GM19395 (cell line): Measurements from ENCODE around the gene GXYLT1.
"Not testable (repeated sequence)": the region's sequence is repeated elsewhere in the genome, so short reads cannot be mapped to it uniquely, and the experiment has no call there.

ENCODE experiments used
- ATAC-seq: cut with Tn5 transposase; IDR thresholded peaks from one replicate; pipeline ENCODE4 v1.9.1; 2021; ENCODE audit warnings: mild to moderate bottlenecking, moderate library complexity; ENCODE audit not compliant: unreplicated experiment

GXYLT1 gene

GRCh38 chr12:42144408-42145196, at the start of gene GXYLT1:
Gene GXYLT1 (minus strand): TSS chr12:42144874. CDS start chr12:42144646, 228 bp downstream.
- ATAC-seq = peak; percentile 94

GRCh38 chr12:42192686-42193085, 48.0 kb upstream of the GXYLT1 start:
- ATAC-seq = no peak

- ATAC-seq = no peak
These were observed 47.6 kb upstream of the GXYLT1 start for GRCh38 chr12:42192258-42192657.

- no peak for ATAC-seq
These were observed 45.7 kb upstream of the GXYLT1 start for GRCh38 chr12:42190376-42190775.

- not testable (repeated sequence) for ATAC-seq
These were observed 43.6 kb upstream of the GXYLT1 start for GRCh38 chr12:42188275-42188674.

- ATAC-seq = no peak
These were observed 43.1 kb upstream of the GXYLT1 start for GRCh38 chr12:42187799-42188198.

GRCh38 chr12:42186793-42187192, 42.1 kb upstream of the GXYLT1 start:
- no peak for ATAC-seq

GRCh38 chr12:42182394-42182793, 37.7 kb upstream of the GXYLT1 start:
- no peak for ATAC-seq

- no peak for ATAC-seq
These were observed 36.4 kb upstream of the GXYLT1 start for GRCh38 chr12:42180990-42181596.

GRCh38 chr12:42178101-42178500, 33.4 kb upstream of the GXYLT1 start:
- no peak for ATAC-seq

- ATAC-seq = no peak
These were observed 30.3 kb upstream of the GXYLT1 start for GRCh38 chr12:42174978-42175377.

GRCh38 chr12:42173961-42174521, 29.4 kb upstream of the GXYLT1 start:
- no peak for ATAC-seq

- no peak for ATAC-seq
These were observed 28.0 kb upstream of the GXYLT1 start for GRCh38 chr12:42172441-42173210.

GRCh38 chr12:42167711-42168110, 23.0 kb upstream of the GXYLT1 start:
- no peak for ATAC-seq

GRCh38 chr12:42166501-42166900, 21.8 kb upstream of the GXYLT1 start:
- ATAC-seq = no peak

GRCh38 chr12:42163913-42164312, 19.2 kb upstream of the GXYLT1 start:
- no peak for ATAC-seq

GRCh38 chr12:42162965-42163364, 18.3 kb upstream of the GXYLT1 start:
- no peak for ATAC-seq

GRCh38 chr12:42162193-42162592, 17.5 kb upstream of the GXYLT1 start:
- ATAC-seq = no peak

- ATAC-seq = no peak
These were observed 16.9 kb upstream of the GXYLT1 start for GRCh38 chr12:42161529-42161928.

GRCh38 chr12:42156232-42156631, 11.6 kb upstream of the GXYLT1 start:
- no peak for ATAC-seq

- ATAC-seq = no peak
These were observed 1.0 kb upstream of the GXYLT1 start for GRCh38 chr12:42145552-42146215.
